Skin epidermis (tissue), 12 donors: Measurements from ENCODE around the gene KCNC3.

ENCODE experiments used
- H3K27ac ChIP-seq, 21 experiments: fragments of 200-600 bp; sonication (generic) in 11 of 21; one replicate each; pipeline ENCODE4 v1.5.0; 2020; ENCODE audit warnings: mild to moderate bottlenecking in 3 of 21, inconsistent platforms in 2 of 21, moderate library complexity in 2 of 21
- H3K4me3 ChIP-seq, 7 experiments: fragments of 200-600 bp; sonication (generic) in 2 of 7; one replicate each; pipeline ENCODE4 v1.5.0; 2020; ENCODE audit warnings: inconsistent platforms in 2 of 7, mild to moderate bottlenecking in 2 of 7, moderate library complexity in 1 of 7

Gene KCNC3

DNA sequence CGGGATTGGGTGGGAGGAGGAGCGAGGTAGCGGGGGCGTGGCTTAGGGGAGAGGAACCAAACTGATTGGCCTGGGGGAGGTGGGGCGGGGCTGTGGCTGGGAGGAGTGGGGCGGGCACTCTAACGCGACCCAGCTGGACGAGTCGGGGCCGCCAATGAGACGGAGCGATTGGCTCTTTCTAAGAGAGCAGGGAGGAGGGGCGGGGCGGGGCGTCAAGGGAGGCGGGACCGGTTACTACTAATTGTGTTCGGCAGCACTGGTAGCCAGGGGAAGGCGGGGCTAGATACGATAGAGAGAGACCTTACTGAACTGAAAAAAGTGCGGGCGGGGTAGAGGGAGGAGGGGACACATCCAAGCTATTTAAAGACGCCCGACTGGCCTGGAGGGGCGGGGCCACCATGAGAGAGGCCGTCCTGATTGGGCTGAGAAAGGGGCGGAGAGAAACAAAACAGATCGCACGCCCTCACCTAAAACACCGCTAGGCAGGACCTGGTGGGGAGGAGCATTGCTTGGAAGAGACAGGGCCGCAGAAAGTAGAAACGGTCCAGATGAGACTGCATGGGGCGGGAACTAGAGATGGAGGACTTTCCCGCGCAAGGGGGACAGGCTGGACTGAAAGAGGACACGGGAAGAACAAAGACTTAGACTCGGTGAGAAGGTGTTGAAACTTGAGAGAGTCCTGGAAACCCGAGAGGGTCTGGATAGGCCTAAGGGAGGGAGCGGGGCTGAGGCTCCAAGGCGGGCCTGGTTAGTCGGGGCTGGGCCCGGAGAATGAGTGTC is at the start of gene KCNC3:
Gene KCNC3 (minus strand): TSS at position 232 of the 780 bp plus-strand sequence. CDS start 295 bp downstream, outside the sequence.
- peak within 1 kb of the TSS in 7 of 21 experiments; percentile 1 to 84 (median 36) for H3K27ac ChIP-seq
- H3K4me3 ChIP-seq: peak within 1 kb of the TSS; percentile 21 to 43 (median 31)

DNA sequence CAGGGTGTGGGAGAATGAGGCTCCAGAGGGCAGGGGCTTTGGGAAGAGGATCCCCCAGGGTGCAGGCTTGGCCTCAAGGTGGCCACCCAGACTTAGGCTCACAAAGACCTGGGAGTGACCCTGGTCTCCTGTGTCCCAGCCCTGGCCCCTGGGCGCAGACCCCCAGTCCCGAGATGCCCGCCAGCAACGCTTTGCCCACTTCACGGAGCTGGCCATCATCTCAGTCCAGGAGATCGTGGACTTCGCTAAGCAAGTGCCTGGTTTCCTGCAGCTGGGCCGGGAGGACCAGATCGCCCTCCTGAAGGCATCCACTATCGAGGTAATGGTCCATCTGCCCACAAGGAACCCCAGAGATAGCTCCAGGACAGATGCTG is 49.7 kb upstream of the KCNC3 start:
- Histone ChIP-seq H3K4me3 (no peak overlapping the region), H3K27ac (no peak overlapping the region)

GRCh38 chr19:50378169-50378862 is 49.1 kb upstream of the KCNC3 start:
- no peak overlapping the region for H3K4me3 ChIP-seq
- no peak overlapping the region for H3K27ac ChIP-seq

- Histone ChIP-seq H3K27ac (peak overlapping the region in 2 of 21 experiments; percentile 100), H3K4me3 (no peak overlapping the region)
Observed at GRCh38 chr19:50377517-50377916, 48.3 kb upstream of the KCNC3 start.

- peak overlapping the region in 7 of 21 experiments; percentile 96 to 100 (median 99) for H3K27ac ChIP-seq
- H3K4me3 ChIP-seq: peak overlapping the region; percentile 57 to 98 (median 86)
Observed at GRCh38 chr19:50377051-50377461, 47.9 kb upstream of the KCNC3 start.

- Histone ChIP-seq H3K27ac (peak within 1 kb of the TSS; percentile 90 to 100 (median 98)), H3K4me3 (peak within 1 kb of the TSS; percentile 57 to 98 (median 86))
Observed at GRCh38 chr19:50376166-50377050, 47.2 kb upstream of the KCNC3 start, which contains the start of gene NR1H2. Gene NR1H2 (plus strand): TSS chr19:50376457. CDS start chr19:50377606, 1,149 bp downstream.

DNA sequence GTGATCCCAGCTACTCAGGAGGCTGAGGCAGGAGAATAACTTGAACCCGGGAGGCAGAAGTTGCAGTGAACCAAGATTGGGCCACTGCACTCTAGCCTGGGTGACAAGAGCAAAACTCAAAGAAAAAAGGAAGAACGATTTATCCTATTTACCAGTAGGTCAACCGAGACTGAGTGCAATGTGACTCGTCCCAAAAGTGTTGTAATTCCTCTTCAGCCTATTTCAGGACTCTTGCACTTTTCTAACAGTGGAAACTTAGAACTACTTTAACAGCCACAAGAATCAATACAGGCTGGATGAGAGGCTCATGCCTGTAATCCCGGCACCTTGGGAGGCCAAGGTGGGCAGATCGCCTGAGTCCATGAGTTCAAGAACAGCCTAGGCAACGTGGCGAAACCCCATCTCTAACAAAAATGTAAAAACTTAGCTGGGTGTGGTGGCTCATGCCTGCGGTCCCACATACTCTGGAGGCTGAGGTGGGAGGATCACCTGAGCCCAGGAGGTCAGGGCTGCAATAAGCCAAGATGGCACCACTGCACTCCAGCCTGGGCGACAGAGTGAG is 42.8 kb upstream of the KCNC3 start:
- no peak overlapping the region for H3K27ac ChIP-seq
- no peak overlapping the region for H3K4me3 ChIP-seq

DNA sequence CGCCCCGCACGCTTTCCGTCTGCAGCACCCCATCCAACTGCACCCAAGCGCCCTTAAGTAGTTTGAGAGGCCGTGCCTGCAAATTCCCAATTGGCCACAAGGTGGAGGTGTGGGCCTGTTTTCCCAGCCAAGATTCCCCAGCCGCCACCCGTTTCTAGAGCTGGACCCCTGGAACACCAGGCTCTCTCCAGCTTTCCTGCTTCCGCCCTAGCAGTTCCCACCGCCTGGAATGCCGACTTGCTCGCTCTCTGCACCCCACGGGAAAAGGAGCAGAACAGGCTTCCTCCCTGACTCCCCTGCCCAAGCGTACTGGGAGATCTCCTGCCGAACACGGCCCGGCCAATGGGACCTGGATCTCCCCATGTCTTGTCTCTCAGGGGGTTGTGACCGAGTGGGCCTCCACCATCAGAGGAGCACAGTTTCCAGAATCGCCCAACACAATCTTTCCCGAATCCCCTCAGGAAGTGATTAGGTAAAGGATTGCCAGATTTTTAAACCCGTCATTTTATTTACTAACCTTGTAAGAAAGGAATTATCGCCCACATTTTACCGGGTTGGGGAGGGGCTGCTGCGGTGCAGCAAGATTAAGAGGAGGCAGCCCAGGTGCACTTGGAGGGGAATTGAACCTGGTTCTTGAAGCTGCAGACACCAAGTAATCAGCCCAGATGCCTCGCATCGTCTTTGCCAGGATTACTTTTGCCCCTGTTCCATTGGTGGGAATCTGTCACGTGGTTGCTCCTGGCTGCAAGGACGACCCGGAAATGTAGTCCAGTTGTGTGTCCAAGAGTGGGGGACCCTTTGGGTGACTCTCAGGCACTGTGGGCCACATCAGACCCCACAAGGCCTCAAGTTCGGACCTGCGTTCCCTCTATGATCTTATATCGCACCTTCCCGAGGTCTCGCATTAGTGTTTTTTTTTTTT is 39.7 kb upstream of the KCNC3 start:
- Histone ChIP-seq H3K27ac (peak overlapping the region; percentile 17 to 85 (median 79)), H3K4me3 (peak overlapping the region; percentile 36 to 60 (median 50))

DNA sequence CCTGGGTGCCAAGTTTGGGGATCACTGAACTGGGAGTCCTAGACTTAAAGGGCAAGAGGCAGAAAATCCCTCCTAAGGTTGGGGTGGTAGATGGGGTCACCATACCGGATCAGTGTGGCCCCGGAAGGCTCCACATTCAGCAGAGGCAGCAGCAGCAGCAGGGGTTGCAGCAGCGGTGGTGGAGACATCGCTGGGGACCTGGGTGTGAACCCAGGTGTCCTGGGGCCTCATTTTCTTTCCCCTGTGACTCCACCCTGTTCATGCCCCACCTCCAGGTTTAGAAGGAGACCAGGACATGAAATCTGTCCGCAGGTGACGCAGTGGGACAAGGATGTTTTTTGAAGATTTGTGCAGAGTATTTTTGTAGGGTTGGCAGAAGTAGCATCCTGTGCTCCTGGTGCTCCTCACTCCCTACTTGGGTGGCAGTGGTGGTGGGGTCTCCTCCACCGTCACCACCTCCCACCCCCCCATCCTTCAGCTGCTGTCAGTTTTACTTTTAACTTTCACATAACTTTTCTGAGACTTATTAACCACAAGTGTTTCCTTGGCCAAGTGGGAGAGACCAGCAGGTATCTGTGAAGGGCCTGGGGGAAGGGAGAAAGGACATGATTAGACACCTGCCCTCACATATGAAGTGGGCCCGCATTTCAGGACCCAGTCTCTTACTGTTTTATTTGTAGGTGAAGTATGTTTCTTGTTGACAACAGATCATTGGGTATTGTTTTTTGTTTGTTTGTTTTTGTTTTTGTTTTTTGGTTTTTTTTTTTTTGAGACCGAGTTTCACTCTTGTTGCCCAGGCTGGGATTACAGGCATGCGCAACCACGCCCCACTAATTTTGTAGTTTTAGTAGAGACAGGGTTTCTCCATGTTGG is 36.5 kb upstream of the KCNC3 start, which contains the start of gene NAPSA:
Gene NAPSA (minus strand): TSS at position 206 of the 873 bp plus-strand sequence. CDS start 18 bp downstream, at position 188.
- no peak within 1 kb of the TSS for H3K27ac ChIP-seq
- no peak within 1 kb of the TSS for H3K4me3 ChIP-seq

GRCh38 chr19:50362656-50363424 is 33.7 kb upstream of the KCNC3 start:
- Histone ChIP-seq H3K27ac (no peak overlapping the region), H3K4me3 (no peak overlapping the region)

DNA sequence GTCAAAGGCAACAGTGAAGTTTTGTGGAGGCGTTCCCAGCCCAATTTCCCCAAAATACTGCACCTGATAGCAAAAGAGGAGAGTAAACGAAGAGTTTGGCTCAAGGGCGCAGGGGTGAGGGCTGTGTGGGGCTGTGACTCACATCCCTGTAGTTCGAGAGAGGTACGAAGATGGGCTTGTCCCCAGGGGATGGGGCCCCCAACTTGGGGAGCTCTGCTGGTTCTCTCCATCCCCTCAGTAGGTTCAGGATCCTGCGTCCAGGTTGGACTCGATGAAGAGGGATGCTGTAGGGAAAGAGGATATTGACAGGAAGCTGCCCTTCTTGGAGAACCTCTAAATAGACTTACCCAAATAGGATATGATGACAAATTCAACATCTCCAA is 32.8 kb upstream of the KCNC3 start:
- Histone ChIP-seq H3K27ac (no peak overlapping the region), H3K4me3 (no peak overlapping the region)

- no peak overlapping the region for H3K4me3 ChIP-seq
Observed at GRCh38 chr19:50361290-50362029, 32.3 kb upstream of the KCNC3 start.

GRCh38 chr19:50359328-50359818 is 30.2 kb upstream of the KCNC3 start:
- Histone ChIP-seq H3K27ac (no peak overlapping the region), H3K4me3 (no peak overlapping the region)

More at GRCh38 chr19:50361290-50362029, 32.3 kb upstream of the KCNC3 start:
- H3K27ac ChIP-seq: no peak overlapping the region

DNA sequence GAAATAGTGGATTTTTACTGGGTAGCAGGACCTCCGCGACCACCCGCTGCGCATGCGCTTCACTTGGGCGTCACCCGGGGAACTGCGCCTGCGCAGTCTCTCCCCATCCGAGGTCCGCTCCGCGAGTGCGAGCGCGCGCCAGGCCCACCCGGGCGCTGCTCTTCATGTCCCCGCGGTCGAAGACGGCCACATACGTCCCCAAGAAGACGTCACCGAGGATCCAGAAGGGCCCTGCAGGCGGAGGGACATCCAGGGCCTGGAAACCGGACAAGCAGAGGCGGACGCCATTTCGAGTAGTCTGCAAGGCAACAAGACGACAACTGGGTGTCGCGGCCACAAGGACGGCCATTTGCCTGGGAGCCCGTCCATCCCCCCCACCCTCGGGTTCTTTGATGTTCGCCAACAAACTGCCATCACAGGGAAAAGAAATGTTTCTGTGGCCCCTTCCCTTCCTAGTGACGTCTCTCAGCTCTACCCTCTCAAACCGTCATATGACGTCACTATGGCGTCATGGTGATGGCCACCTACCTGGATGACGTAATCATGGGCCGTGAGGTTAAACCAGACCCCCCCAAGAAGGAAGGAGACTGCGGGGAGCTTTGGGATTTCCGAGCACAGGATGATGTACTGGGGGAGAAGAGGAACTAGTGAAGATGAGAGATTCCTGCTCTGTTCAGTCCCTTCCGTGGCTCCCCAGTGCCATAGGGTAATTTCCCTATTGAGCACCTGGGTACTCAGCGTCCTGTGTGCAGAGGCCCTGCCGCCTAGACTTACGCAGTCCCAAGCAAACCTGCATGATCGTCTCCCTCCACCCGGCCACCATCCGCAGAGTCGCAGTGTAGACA is 29.5 kb upstream of the KCNC3 start:
- H3K27ac ChIP-seq: peak overlapping the region in 16 of 21 experiments; percentile 2 to 91 (median 56)
- H3K4me3 ChIP-seq: peak overlapping the region in 6 of 7 experiments; percentile 26 to 48 (median 38)
